ENCODE measurements around the gene NRIP2.
"Not testable (repeated sequence)": the region's sequence is repeated elsewhere in the genome, so short reads cannot be mapped to it uniquely, and the experiment has no call there.

NRIP2 gene

DNA sequence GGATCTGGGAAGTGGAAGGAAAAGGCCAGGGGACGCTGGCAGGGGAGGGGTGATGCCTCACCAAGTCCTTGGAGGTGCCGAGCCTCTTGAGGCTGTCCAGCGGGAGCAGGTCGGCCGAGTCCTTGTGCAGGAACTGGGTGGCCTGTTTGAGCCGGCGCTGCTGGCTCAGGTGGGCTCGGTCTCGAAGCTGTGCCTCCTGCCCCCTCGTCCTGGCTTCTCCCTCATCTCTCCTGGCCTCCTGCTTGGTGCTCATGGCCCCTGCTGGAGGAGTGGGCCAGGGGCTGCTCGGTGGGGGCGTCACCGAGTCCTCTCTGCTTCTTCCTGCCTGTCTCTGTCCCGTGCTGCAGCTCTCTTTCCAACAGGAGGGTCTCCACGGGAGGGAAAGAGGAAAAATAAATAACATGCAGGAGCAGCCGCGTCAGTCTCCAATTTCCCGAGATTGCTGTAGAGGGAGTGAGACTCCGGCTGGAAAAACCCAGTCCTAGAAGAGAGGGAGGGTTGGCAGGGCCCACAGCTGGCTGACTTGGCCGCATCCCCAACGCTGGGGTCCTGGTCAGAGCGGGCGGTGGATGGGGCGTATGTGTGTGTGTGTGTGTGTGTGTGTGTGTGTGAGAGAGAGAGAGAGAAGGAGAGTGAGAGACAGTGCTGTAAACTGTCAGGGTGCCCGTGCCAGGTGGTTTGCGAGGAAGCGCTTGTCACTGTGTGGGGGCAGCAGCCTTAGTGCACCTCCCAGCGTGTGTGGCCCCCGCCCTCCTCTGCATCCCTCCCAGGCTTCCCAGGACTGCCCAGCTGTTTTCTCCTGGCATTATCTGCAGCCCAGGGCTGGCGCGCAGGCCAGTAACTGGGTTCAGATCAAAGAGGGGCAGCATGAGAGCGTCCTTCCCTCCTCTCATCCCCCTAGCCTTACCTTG, at the start of gene NRIP2:
TSS of gene NRIP2 (minus strand) at position 455 of the 911 bp plus-strand sequence. CDS start at position 403, 52 bp downstream.
- Histone ChIP-seq H3K4me3 (no peak within 1 kb of the TSS), H3K36me3 (replicated peaks) (peaks cover 15% of the 10 kb centered on the region; the same call in 1 of the 2 replicates), H3K9me3 (no peaks in the 10 kb centered on the region), H3K4me1 (no peaks in the 10 kb centered on the region), H3K27me3 (ENCODE audit: low read depth) (no peaks in the 10 kb centered on the region)
- no peak for DNase-seq (ENCODE audit: low spot score in 2 of 2)
- in situ Hi-C loops (cut with MboI; ENCODE audit: low sequenced_read_pairs), result no loop called here

- in situ Hi-C loops (cut with MboI; ENCODE audit: low sequenced_read_pairs), result no loop called here
- Histone ChIP-seq H3K27me3 (ENCODE audit: low read depth) (no peaks in the 10 kb centered on the region), H3K36me3 (replicated peaks) (peaks cover 29% of the 10 kb centered on the region), H3K9me3 (no peaks in the 10 kb centered on the region), H3K4me1 (peaks cover 12% of the 10 kb centered on the region), H3K4me3 (no peak overlapping the region)
- DNase-seq (ENCODE audit: low spot score in 2 of 2), result no peak
Observed at GRCh38 chr12:2879853-2880252, 45.0 kb upstream of the NRIP2 start.

- DNase-seq (ENCODE audit: low spot score in 2 of 2), result peak; percentile 69 to 98
- in situ Hi-C loops (cut with MboI; ENCODE audit: low sequenced_read_pairs), result no loop called here
- H3K9me3 ChIP-seq, result no peaks in the 10 kb centered on the region
- H3K4me3 ChIP-seq, result peak overlapping the region; percentile 73
- H3K4me1 ChIP-seq, result peaks cover 16% of the 10 kb centered on the region
- no peaks in the 10 kb centered on the region for H3K27me3 ChIP-seq (ENCODE audit: low read depth)
- H3K36me3 ChIP-seq (replicated peaks), result peaks cover 41% of the 10 kb centered on the region
Observed at GRCh38 chr12:2877953-2878732, 43.3 kb upstream of the NRIP2 start.

DNA sequence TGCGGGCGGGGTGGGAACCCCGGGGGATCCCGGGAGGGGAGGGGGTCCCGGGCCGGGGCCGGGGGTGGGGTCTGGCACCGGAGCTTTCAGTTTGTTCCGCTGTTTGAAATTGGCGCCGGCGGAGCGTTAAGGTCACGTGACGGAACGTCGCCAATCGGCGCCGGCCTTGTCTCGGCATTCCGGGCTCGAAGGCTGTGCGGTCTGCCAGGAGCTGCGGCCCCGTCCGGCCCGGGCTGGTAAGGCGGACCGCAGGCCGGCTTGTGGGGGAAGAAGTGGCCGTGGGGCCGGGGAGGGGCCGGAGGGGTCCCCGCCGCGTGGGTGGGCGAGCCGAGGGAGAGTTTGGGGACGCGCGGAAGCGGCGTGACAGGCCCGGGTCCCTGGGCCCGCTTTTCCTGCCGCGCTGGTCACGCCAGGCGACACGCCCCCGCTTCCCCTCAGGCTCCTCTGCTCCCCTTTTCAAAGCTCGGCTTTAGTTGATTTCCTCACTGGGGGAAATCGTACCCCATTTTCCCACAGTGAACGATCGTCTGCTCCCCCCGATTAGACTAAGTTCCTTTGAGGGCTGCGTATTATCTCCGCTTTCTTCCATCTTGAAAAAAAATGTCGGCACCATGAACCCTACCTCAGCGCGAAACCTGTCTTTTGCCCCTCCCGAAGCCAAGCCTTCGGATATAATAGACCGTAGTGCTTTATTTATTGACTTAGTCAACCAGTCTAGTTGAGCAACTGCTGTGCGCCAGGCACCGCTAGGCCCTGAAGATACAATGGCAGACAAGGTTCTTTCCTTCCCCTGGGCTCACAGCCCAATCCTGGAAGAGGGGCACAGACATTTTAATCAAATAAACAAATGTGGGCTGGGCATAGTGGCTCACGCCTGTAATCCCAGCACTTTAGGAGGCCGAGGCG, 42.5 kb upstream of the NRIP2 start, which contains the start of the genes FOXM1 and RHNO1:
TSS of gene FOXM1 (minus strand) at position 128 of the 906 bp plus-strand sequence. CDS start 2,696 bp downstream, outside the sequence.
TSS of gene RHNO1 (plus strand) at position 177 of the 906 bp plus-strand sequence. CDS start 8,144 bp downstream, outside the sequence.
- in situ Hi-C loops (cut with MboI; ENCODE audit: low sequenced_read_pairs), result no loop called here
- peaks cover 50% of the 10 kb centered on the region for H3K36me3 ChIP-seq (replicated peaks)

DNA sequence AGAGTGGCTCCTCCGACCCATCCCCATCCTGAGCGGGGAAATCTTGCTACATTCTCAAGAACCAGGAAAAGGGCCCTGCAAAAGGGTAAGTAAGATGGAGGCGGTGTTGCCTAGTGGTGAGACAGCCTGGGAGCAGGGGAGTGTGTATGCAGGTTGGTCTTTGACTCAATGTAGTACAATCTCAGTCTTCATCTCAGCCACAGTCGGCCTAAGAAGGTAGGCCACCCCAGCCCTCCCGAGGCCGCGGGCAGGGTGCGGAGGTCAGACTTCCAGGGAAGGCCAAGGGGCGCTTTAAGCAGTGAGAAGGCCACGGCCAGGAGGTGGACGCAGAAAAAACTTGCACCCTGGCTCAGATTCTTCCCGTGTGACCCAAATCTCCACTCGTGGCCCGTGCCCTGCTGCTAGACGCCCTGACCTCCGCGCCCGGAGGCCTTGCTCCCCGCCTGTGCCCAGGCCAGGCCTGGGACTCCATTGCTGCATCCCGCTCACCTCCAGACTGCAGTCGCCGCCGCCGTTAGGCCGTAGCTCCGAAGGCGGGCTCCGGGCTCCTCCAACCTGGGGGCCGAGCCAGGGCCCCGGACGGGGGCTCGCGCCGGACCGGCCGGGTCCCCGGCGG, 41.7 kb upstream of the NRIP2 start:
- in situ Hi-C loops (cut with MboI; ENCODE audit: low sequenced_read_pairs), result no loop called here
- H3K4me1 ChIP-seq, result peaks cover 16% of the 10 kb centered on the region

More for the DNA sequence above, 42.5 kb upstream of the NRIP2 start, which contains the start of the genes FOXM1 and RHNO1:
- Histone ChIP-seq H3K9me3 (no peaks in the 10 kb centered on the region), H3K4me1 (peaks cover 16% of the 10 kb centered on the region), H3K27me3 (ENCODE audit: low read depth) (no peaks in the 10 kb centered on the region), H3K4me3 (peak within 1 kb of the TSS; percentile 73)
- DNase-seq (ENCODE audit: low spot score in 2 of 2), result peak; percentile 81 to 92

DNA sequence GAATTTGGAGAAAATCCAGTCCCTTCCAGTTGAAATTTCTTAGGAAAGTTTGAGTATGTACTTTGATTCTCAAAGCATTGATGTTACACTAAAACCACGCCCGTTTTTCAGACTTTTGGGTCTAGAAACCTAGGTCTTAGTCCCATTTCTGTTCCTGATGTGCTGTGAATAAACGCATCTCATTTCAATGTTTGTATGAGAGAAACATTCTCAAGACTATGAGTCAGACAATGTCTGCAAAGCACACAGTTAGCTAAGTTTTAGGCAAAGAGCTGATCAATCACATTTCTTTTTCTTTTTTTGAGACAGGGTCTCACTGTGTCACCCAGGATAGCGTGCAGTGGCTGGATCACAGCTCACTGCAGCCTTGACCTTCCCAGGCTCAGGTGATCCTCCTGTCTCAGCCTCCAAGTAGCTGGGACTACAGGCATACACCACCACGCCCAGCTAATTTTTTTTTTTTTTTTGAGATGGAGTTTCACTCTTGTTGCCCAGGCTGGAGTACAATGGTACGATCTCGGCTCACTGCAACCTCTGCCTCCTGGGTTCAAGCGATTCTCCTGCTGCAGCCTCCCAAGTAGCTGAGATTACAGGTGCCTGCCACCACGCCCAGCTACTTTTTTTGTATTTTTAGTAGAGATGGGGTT, 34.3 kb upstream of the NRIP2 start:
- H3K27me3 ChIP-seq (ENCODE audit: low read depth); in situ Hi-C loops (cut with MboI; ENCODE audit: low sequenced_read_pairs): not testable (repeated sequence)

More for the DNA sequence above, 41.7 kb upstream of the NRIP2 start:
- no peaks in the 10 kb centered on the region for H3K9me3 ChIP-seq
- H3K36me3 ChIP-seq (replicated peaks), result peaks cover 57% of the 10 kb centered on the region
- peak overlapping the region; percentile 73 for H3K4me3 ChIP-seq
- DNase-seq (ENCODE audit: low spot score in 2 of 2), result peak in 1 of 2 experiments; percentile 36
- no peaks in the 10 kb centered on the region for H3K27me3 ChIP-seq (ENCODE audit: low read depth)

DNA sequence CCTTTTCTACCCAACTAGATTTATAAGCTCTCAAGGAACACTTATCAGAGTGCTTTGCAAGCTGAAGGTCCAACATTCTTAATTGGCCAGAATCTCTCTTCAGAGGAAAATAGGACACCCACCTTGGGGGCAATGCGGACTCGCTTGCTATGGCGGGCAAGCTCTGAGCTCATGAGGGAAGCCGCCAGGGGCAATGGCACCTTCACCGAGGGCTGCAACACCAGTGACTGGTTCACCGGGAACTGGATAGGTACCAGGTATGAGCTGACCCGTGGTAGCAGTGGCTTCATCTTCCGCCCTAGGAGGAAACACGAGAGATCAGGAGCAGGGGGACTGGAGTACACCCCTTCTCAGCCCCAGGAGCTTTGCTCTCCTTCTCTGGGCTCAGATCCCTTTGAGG, 29.4 kb upstream of the NRIP2 start:
- no peaks in the 10 kb centered on the region for H3K27me3 ChIP-seq (ENCODE audit: low read depth)
- DNase-seq (ENCODE audit: low spot score in 2 of 2), result no peak
- in situ Hi-C loops (cut with MboI; ENCODE audit: low sequenced_read_pairs), result no loop called here

More for the DNA sequence above, 34.3 kb upstream of the NRIP2 start:
- not testable (repeated sequence) for H3K4me1 ChIP-seq; H3K9me3 ChIP-seq; DNase-seq (ENCODE audit: low spot score in 2 of 2); H3K4me3 ChIP-seq
- H3K36me3 ChIP-seq (replicated peaks), result peaks cover 92% of the 10 kb centered on the region

GRCh38 chr12:2863402-2863801, 28.6 kb upstream of the NRIP2 start:
- peaks cover 94% of the 10 kb centered on the region for H3K36me3 ChIP-seq (replicated peaks)
- H3K4me3 ChIP-seq; H3K9me3 ChIP-seq; H3K4me1 ChIP-seq; H3K27me3 ChIP-seq (ENCODE audit: low read depth); in situ Hi-C loops (cut with MboI; ENCODE audit: low sequenced_read_pairs); DNase-seq (ENCODE audit: low spot score in 2 of 2): not testable (repeated sequence)

More for the DNA sequence above, 29.4 kb upstream of the NRIP2 start:
- Histone ChIP-seq H3K36me3 (replicated peaks) (peaks cover 94% of the 10 kb centered on the region), H3K4me1 (no peaks in the 10 kb centered on the region), H3K4me3 (no peak overlapping the region), H3K9me3 (no peaks in the 10 kb centered on the region)

DNA sequence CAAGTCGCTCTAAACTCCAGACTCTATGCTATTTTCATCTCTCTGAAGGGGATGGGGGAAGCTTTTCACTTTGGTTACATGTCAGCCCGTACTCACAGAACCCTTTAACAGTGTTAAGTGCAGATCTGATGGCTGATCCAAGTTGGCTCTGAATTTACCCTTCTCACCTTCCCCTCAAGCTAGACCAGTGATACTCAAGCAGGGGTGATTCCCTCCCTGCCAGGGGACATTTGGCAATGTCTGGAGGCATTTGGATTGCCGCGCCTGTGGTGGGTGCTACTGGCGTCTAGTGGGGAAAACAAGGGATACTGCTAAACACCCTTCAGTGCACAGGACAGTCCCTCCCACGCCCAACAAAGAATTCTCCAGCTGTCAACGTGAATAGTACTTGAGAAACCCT, 28.0 kb upstream of the NRIP2 start:
- H3K4me3 ChIP-seq, result no peak overlapping the region
- peaks cover 94% of the 10 kb centered on the region for H3K36me3 ChIP-seq (replicated peaks)

GRCh38 chr12:2860170-2860569, 25.3 kb upstream of the NRIP2 start:
- no peaks in the 10 kb centered on the region for H3K9me3 ChIP-seq
- no peaks in the 10 kb centered on the region for H3K4me1 ChIP-seq
- no peak overlapping the region for H3K4me3 ChIP-seq
- in situ Hi-C loops (cut with MboI; ENCODE audit: low sequenced_read_pairs), result no loop called here
- H3K27me3 ChIP-seq (ENCODE audit: low read depth), result no peaks in the 10 kb centered on the region
- H3K36me3 ChIP-seq (replicated peaks), result peaks cover 75% of the 10 kb centered on the region
- DNase-seq (ENCODE audit: low spot score in 2 of 2), result no peak

More for the DNA sequence above, 28.0 kb upstream of the NRIP2 start:
- Histone ChIP-seq H3K9me3 (no peaks in the 10 kb centered on the region), H3K27me3 (ENCODE audit: low read depth) (no peaks in the 10 kb centered on the region), H3K4me1 (no peaks in the 10 kb centered on the region)
- in situ Hi-C loops (cut with MboI; ENCODE audit: low sequenced_read_pairs), result no loop called here
- no peak for DNase-seq (ENCODE audit: low spot score in 2 of 2)

DNA sequence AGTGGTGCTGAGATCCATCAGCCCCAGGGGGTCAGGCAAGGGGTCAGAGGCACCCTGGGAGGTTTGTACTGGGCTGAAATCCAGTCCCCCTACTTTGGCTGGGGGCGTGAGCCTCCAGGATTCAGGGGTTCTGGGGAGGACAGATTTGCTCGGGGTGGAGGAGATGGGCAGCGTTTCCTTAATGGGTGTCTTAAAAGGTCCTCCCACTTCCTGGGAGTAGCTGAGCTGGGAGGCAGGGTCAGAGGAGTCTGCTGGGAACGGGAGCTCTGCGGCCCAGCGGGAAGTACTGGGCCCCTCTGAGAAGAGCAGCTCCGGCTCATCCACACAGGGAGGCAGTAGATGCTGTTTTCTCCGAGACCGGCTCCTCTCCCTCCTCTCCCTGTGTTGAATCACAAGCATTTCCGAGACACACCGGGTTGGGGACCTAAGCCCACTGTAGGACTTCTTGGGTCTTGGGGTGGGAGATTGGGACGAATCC, 24.1 kb upstream of the NRIP2 start:
- Histone ChIP-seq H3K4me3 (no peak overlapping the region), H3K36me3 (replicated peaks) (peaks cover 63% of the 10 kb centered on the region), H3K9me3 (no peaks in the 10 kb centered on the region), H3K27me3 (ENCODE audit: low read depth) (no peaks in the 10 kb centered on the region), H3K4me1 (no peaks in the 10 kb centered on the region)
- DNase-seq (ENCODE audit: low spot score in 2 of 2), result no peak
- in situ Hi-C loops (cut with MboI; ENCODE audit: low sequenced_read_pairs), result no loop called here

- Histone ChIP-seq H3K4me1 (no peaks in the 10 kb centered on the region), H3K4me3 (no peak overlapping the region), H3K9me3 (no peaks in the 10 kb centered on the region), H3K27me3 (ENCODE audit: low read depth) (no peaks in the 10 kb centered on the region), H3K36me3 (replicated peaks) (peaks cover 57% of the 10 kb centered on the region)
- in situ Hi-C loops (cut with MboI; ENCODE audit: low sequenced_read_pairs), result no loop called here
- no peak for DNase-seq (ENCODE audit: low spot score in 2 of 2)
Observed at GRCh38 chr12:2858334-2858733, 23.5 kb upstream of the NRIP2 start.

Data from HAP-1 (cell line).